Measurements from ENCODE around the gene MMP15.
"Not testable (repeated sequence)": the region's sequence is repeated elsewhere in the genome, so short reads cannot be mapped to it uniquely, and the experiment has no call there.

Gene MMP15

GRCh38 chr16:57996406-57997175, 29.0 kb upstream of the MMP15 start:
- DNase-seq = no peak

GRCh38 chr16:57997176-57997527, 28.4 kb upstream of the MMP15 start:
- DNase-seq = no peak

GRCh38 chr16:57997528-57998265, 27.9 kb upstream of the MMP15 start:
- no peak for DNase-seq

GRCh38 chr16:57998486-57998885, 27.1 kb upstream of the MMP15 start:
- peak; percentile 42 for DNase-seq

GRCh38 chr16:57998992-57999365, 26.6 kb upstream of the MMP15 start:
- no peak for DNase-seq

GRCh38 chr16:57999366-57999970, 26.1 kb upstream of the MMP15 start:
- DNase-seq = no peak

GRCh38 chr16:57999971-58000705, 25.4 kb upstream of the MMP15 start, which contains the start of gene ZNF319:
Gene ZNF319 (minus strand): TSS chr16:58000672. CDS start chr16:57998265, 2,407 bp downstream.
- no peak for DNase-seq

- DNase-seq = peak; percentile 76
Observed at GRCh38 chr16:58000706-58001676, 24.6 kb upstream of the MMP15 start, which contains the start of gene USB1. Gene USB1 (plus strand): TSS chr16:58001407. CDS start chr16:58001484, 77 bp downstream.

GRCh38 chr16:58001781-58002415, 23.7 kb upstream of the MMP15 start:
- no peak for DNase-seq

- DNase-seq = no peak
Observed at GRCh38 chr16:58002416-58002800, 23.1 kb upstream of the MMP15 start.

GRCh38 chr16:58002936-58003335, 22.6 kb upstream of the MMP15 start:
- no peak for DNase-seq

GRCh38 chr16:58004736-58005135, 20.8 kb upstream of the MMP15 start:
- DNase-seq = not testable (repeated sequence)

- no peak for DNase-seq
Observed at GRCh38 chr16:58009856-58010416, 15.6 kb upstream of the MMP15 start.

GRCh38 chr16:58010886-58011285, 14.7 kb upstream of the MMP15 start:
- DNase-seq = no peak

GRCh38 chr16:58011652-58012051, 13.9 kb upstream of the MMP15 start:
- DNase-seq = no peak

- DNase-seq = no peak
Observed at GRCh38 chr16:58012481-58012880, 13.1 kb upstream of the MMP15 start.

- DNase-seq = no peak
Observed at GRCh38 chr16:58013201-58013956, 12.2 kb upstream of the MMP15 start.

- no peak for DNase-seq
Observed at GRCh38 chr16:58016840-58017446, 8.6 kb upstream of the MMP15 start.

GRCh38 chr16:58018803-58019202, 6.8 kb upstream of the MMP15 start:
- no peak for DNase-seq
